OCI-LY3 (cell line): ENCODE measurements around the gene IQGAP1.

Experiments used
- H2AFZ ChIP-seq: fragments of 200-600, 300-600 bp; shearing (Covaris generic); 2 replicates; pipeline ENCODE4 v1.6.0; 2014; ENCODE audit warnings: antibody characterized with exemption, low read depth, low read length
- H3K27ac ChIP-seq: fragments of 200-600, 300-600 bp; sonication (generic); 2 replicates; pipeline ENCODE4 v1.5.1; 2014; ENCODE audit warnings: mild to moderate bottlenecking, low read length, moderate library complexity, mixed read lengths
- H3K27me3 ChIP-seq: fragments of 200-600, 300-600 bp; sonication (generic); 2 replicates; pipeline ENCODE4 v1.6.1; 2014; ENCODE audit warnings: low read depth, low read length, mixed read lengths
- H3K36me3 ChIP-seq: fragments of 200-600, 300-600 bp; sonication (generic); replicated peaks from 2 replicates; pipeline ENCODE3; 2014; ENCODE audit warnings: low read depth, low read length, mixed read lengths
- H3K4me1 ChIP-seq: fragments of 300-600, 200-600 bp; sonication (generic); 2 replicates; pipeline ENCODE4 v1.6.1; 2014; ENCODE audit warnings: low read length, mixed read lengths
- H3K4me2 ChIP-seq: fragments of 200-600, 300-600 bp; sonication (generic); 2 replicates; pipeline ENCODE4 v1.6.1; 2014; ENCODE audit warnings: low read length, mixed read lengths
- H3K4me3 ChIP-seq: fragments of 300-600, 200-600 bp; sonication (generic); 2 replicates; pipeline ENCODE4 v1.5.1; 2014; ENCODE audit warnings: antibody characterized with exemption, mild to moderate bottlenecking, low read length, moderate library complexity
- H3K79me2 ChIP-seq: fragments of 300-600, 200-600 bp; shearing (Covaris generic); 2 replicates; pipeline ENCODE4 v1.6.1; 2014; ENCODE audit warnings: mild to moderate bottlenecking, low read length, mixed read lengths
- H3K9ac ChIP-seq: fragments of 300-600, 200-600 bp; shearing (Covaris generic); 2 replicates; pipeline ENCODE4 v1.6.0; 2014; ENCODE audit warnings: mild to moderate bottlenecking, low read length, moderate library complexity
- H3K9me3 ChIP-seq: fragments of 200-600, 300-600 bp; shearing (Covaris generic); 2 replicates; pipeline ENCODE4 v1.6.1; 2014; ENCODE audit warnings: low read length, mixed read lengths; ENCODE audit not compliant: insufficient read depth
- H4K20me1 ChIP-seq: fragments of 200-600, 300-600 bp; sonication (generic); 2 replicates; pipeline ENCODE4 v1.6.1; 2016; ENCODE audit warnings: low read length, mixed read lengths; ENCODE audit not compliant: insufficient read depth
- EZH2phosphoT487 ChIP-seq: fragments of 200-600 bp; shearing (Covaris generic); IDR thresholded peaks from 2 replicates; pipeline ENCODE4 v1.6.1; 2018; ENCODE audit warnings: antibody characterized with exemption, mixed run types, low read depth
- TF ChIP-seq, protein P1 (sequence below): fragments of 200-600, 300-600 bp; sonication (generic); IDR thresholded peaks from 2 replicates; pipeline ENCODE4 v1.5.1; 2014; ENCODE audit warnings: antibody characterized with exemption, low read length, low read depth

The IQGAP1 gene

DNA sequence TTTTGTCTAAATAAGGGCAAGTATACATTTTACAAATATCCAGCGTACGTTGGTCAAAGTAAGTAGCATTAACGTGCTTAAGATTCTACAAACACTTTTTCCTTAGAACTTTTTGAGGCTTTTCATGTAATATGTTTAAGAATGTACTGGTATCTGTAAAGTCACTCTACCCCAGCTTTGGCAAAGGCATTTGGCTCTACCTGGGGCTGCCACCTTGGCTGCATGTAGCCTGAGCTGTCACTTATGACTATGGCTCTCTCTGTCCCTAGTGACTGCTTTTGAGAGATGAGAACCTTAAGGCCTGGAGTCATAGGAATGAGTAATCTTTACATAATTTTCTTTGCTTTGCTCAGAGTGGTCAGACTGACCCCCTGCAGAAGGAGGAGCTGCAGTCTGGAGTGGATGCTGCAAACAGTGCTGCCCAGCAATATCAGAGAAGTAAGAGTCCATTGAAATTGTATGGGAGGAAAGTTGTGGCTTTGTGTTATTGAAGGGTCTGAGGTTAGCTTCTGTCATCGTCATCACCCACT is 61.2 kb downstream of the IQGAP1 start:
- no peak overlapping the region for H3K4me2 ChIP-seq
- TF ChIP-seq, protein P1, sequence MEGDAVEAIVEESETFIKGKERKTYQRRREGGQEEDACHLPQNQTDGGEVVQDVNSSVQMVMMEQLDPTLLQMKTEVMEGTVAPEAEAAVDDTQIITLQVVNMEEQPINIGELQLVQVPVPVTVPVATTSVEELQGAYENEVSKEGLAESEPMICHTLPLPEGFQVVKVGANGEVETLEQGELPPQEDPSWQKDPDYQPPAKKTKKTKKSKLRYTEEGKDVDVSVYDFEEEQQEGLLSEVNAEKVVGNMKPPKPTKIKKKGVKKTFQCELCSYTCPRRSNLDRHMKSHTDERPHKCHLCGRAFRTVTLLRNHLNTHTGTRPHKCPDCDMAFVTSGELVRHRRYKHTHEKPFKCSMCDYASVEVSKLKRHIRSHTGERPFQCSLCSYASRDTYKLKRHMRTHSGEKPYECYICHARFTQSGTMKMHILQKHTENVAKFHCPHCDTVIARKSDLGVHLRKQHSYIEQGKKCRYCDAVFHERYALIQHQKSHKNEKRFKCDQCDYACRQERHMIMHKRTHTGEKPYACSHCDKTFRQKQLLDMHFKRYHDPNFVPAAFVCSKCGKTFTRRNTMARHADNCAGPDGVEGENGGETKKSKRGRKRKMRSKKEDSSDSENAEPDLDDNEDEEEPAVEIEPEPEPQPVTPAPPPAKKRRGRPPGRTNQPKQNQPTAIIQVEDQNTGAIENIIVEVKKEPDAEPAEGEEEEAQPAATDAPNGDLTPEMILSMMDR = no peak
- TF ChIP-seq EZH2phosphoT487 = no peak
- H3K4me1 ChIP-seq = no peaks in the 10 kb centered on the region
- no peaks in the 10 kb centered on the region for H3K79me2 ChIP-seq
- no peaks in the 10 kb centered on the region for H4K20me1 ChIP-seq
- no peak overlapping the region for H3K4me3 ChIP-seq
- H3K9me3 ChIP-seq = no peaks in the 10 kb centered on the region
- H3K27ac ChIP-seq = no peak overlapping the region
- no peak overlapping the region for H3K9ac ChIP-seq
- no peaks in the 10 kb centered on the region for H3K27me3 ChIP-seq
- H3K36me3 ChIP-seq = peaks cover 58% of the 10 kb centered on the region
- no peak overlapping the region for H2AFZ ChIP-seq

DNA sequence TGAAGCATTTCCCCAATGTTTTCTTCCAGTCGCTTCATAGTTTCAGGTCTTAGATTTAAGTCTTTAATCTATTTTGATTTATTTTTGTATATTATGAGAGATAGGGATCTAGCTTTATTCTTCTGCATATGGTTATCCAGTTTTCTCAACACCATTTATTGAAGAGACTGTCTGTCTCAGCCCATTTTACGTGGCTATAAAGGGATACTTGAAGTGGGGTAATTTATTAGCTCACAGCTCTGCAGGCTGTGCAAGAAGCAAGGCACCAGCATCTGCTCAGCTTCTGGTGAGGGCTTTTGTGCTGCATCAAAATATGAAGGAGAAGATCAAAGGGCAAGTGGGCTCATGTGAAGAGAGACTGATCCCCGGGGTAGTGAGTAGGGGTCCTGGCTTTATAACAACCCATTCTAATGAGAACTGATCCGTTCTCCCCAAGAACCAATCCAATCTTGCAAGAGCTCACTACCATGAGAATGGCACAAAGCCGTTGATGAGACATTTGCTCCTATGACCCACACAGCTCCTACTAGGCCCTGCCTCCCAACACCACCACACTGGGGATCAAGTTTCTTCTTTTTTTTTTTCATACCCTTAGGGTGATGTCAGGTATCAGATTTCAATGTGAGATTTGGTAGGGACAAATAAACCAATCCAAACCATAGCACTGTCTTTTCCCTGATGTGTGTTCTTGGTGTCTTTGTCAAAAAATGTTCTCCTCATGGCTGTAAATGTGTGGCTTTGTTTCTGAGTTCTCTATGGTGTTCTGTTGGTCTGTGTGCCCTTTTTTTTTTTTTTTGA is 63.2 kb downstream of the IQGAP1 start:
- peaks cover 64% of the 10 kb centered on the region for H3K36me3 ChIP-seq
- H3K9me3 ChIP-seq = no peaks in the 10 kb centered on the region
- no peak for TF ChIP-seq EZH2phosphoT487
- TF ChIP-seq, protein P1 = no peak
- no peak overlapping the region for H3K27ac ChIP-seq
- no peak overlapping the region for H3K4me3 ChIP-seq
- H3K4me2 ChIP-seq = no peak overlapping the region
- H3K27me3 ChIP-seq = no peaks in the 10 kb centered on the region
- H4K20me1 ChIP-seq = no peaks in the 10 kb centered on the region
- no peaks in the 10 kb centered on the region for H3K4me1 ChIP-seq
- no peak overlapping the region for H2AFZ ChIP-seq
- no peaks in the 10 kb centered on the region for H3K79me2 ChIP-seq
- H3K9ac ChIP-seq = no peak overlapping the region

DNA sequence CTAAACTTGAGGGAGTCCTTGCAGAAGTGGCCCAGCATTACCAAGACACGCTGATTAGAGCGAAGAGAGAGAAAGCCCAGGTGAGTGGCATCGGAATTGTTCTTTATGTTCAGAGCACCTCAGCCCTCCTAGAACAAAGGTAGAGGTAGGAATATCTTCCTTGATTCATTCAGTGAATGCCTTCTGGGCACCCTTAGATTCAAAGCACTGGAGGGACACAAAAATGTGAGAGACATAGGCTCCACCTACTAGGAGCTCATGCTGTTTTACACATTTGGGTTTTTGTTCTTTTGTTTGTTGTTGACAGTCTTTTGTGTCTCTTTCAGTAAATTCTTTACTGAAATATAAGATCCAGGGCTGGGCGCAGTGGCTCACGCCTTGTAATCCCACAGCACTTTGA is 68.2 kb downstream of the IQGAP1 start:
- H3K27ac ChIP-seq = no peak overlapping the region
- no peak overlapping the region for H3K4me3 ChIP-seq
- no peak overlapping the region for H3K4me2 ChIP-seq
- no peaks in the 10 kb centered on the region for H3K4me1 ChIP-seq
- peaks cover 77% of the 10 kb centered on the region for H3K36me3 ChIP-seq
- TF ChIP-seq, protein P1 = no peak
- TF ChIP-seq EZH2phosphoT487 = no peak
- H3K27me3 ChIP-seq = no peaks in the 10 kb centered on the region
- no peaks in the 10 kb centered on the region for H3K79me2 ChIP-seq
- no peaks in the 10 kb centered on the region for H4K20me1 ChIP-seq
- H2AFZ ChIP-seq = no peak overlapping the region
- H3K9me3 ChIP-seq = no peaks in the 10 kb centered on the region
- no peak overlapping the region for H3K9ac ChIP-seq

DNA sequence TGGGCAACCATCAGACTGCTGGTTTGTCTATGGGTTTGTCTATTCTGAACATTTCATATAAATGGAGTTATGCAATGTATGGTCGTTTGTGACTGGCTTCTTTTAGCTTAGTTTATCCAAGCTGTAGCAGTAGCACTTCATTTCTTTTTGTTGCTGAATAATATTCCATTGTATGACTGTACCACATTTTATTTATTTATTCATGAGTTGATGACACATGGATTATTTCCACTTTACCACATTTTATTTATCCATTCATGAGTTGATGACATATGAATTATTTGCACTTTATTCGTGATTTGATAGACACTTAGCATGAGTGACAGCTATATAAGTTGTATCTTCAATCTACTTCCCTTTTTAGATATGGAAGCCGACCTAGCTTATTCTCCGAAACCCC is 70.0 kb downstream of the IQGAP1 start:
- no peaks in the 10 kb centered on the region for H3K27me3 ChIP-seq

More for the DNA sequence above, 70.0 kb downstream of the IQGAP1 start:
- Histone ChIP-seq H3K4me1 (no peaks in the 10 kb centered on the region), H4K20me1 (no peaks in the 10 kb centered on the region), H3K79me2 (no peaks in the 10 kb centered on the region), H3K36me3 (peaks cover 66% of the 10 kb centered on the region), H3K4me2 (no peak overlapping the region), H3K9ac (no peak overlapping the region), H2AFZ (no peak overlapping the region), H3K27ac (no peak overlapping the region), H3K9me3 (no peaks in the 10 kb centered on the region), H3K4me3 (no peak overlapping the region)
- no peak for TF ChIP-seq EZH2phosphoT487
- TF ChIP-seq, protein P1 = no peak
